GM12878 (cell line): Measurements from ENCODE around the gene RGN.

ENCODE experiments used
- ATF7 ChIP-seq: fragments of 450-650 bp; IDR thresholded peaks from 2 replicates; pipeline ENCODE4 v1.6.1; 2016; ENCODE audit warnings: low read depth, mild to moderate bottlenecking
- EP300 ChIP-seq, 2 experiments: fragments of 150-350 bp in 1 of 2; IDR thresholded peaks; 2 replicates each; pipeline ENCODE4 v1.6.1; 2011 to 2012; ENCODE audit warnings: low read depth in 2 of 2, low read length in 2 of 2, borderline replicate concordance in 1 of 2, improper control_type of control experiment in 1 of 2, inconsistent platforms in 1 of 2; ENCODE audit not compliant: control insufficient read depth in 1 of 2
- ETV6 ChIP-seq, 2 experiments: fragments of 450-650 bp in 1 of 2; IDR thresholded peaks in 1 of 2; conservative IDR thresholded peaks in 1 of 2; 2 replicates each; pipeline ENCODE4 v1.6.1; 2014; ENCODE audit warnings: antibody characterized with exemption in 1 of 2, borderline replicate concordance in 1 of 2, low read depth in 1 of 2, mild to moderate bottlenecking in 1 of 2, moderate library complexity in 1 of 2
- EZH2 ChIP-seq: IDR thresholded peaks from 2 replicates; pipeline ENCODE4 v1.6.1; 2012; ENCODE audit warnings: low read depth, mild to moderate bottlenecking, control low read depth, inconsistent platforms, low read length, borderline replicate concordance; ENCODE audit not compliant: control insufficient read depth
- FOXM1 ChIP-seq: IDR thresholded peaks from 2 replicates; pipeline ENCODE4 v1.6.1; 2012; ENCODE audit warnings: low read depth, mild to moderate bottlenecking, inconsistent platforms, low read length, moderate library complexity
- IRF4 ChIP-seq: IDR thresholded peaks from 2 replicates; pipeline ENCODE4 v1.6.1; 2011; ENCODE audit warnings: low read depth, low read length
- NFIC ChIP-seq: IDR thresholded peaks from 2 replicates; pipeline ENCODE4 v1.6.1; 2012; ENCODE audit warnings: low read depth, mild to moderate bottlenecking, inconsistent platforms, low read length, moderate library complexity
- POLR2A ChIP-seq: IDR thresholded peaks from 2 replicates; pipeline ENCODE4 v1.6.1; 2011; ENCODE audit warnings: low read depth, mild to moderate bottlenecking, low read length
- POLR2AphosphoS5 ChIP-seq: IDR thresholded peaks from 2 replicates; pipeline ENCODE4 v1.6.1; 2011; ENCODE audit warnings: mild to moderate bottlenecking, low read length, inconsistent platforms
- SP1 ChIP-seq: IDR thresholded peaks from one replicate; pipeline ENCODE4 v1.6.1; 2011; ENCODE audit warnings: low read depth, low read length
- TF ChIP-seq, protein P1 (sequence below), 3 experiments: IDR thresholded peaks in 2 of 3; conservative IDR thresholded peaks in 1 of 3; 2 replicates each; pipeline ENCODE4 v1.5.1; 2011; ENCODE audit warnings: low read depth in 3 of 3, low read length in 3 of 3, mild to moderate bottlenecking in 3 of 3, control low read depth in 2 of 3, moderate library complexity in 2 of 3, inconsistent platforms in 1 of 3, mixed read lengths in 1 of 3; ENCODE audit not compliant: control insufficient read depth in 2 of 3, insufficient read depth in 1 of 3; ENCODE audit errors: extremely low read depth in 1 of 3
- TF ChIP-seq, protein P2 (sequence below): IDR thresholded peaks from 2 replicates; pipeline ENCODE4 v1.6.1; 2012; ENCODE audit warnings: low read depth, low read length, improper control_type of control experiment
- TF ChIP-seq, protein P3 (sequence below): fragments of 450-650 bp; IDR thresholded peaks from 2 replicates; pipeline ENCODE4 v1.6.1; 2017; ENCODE audit warnings: borderline replicate concordance

DNA sequence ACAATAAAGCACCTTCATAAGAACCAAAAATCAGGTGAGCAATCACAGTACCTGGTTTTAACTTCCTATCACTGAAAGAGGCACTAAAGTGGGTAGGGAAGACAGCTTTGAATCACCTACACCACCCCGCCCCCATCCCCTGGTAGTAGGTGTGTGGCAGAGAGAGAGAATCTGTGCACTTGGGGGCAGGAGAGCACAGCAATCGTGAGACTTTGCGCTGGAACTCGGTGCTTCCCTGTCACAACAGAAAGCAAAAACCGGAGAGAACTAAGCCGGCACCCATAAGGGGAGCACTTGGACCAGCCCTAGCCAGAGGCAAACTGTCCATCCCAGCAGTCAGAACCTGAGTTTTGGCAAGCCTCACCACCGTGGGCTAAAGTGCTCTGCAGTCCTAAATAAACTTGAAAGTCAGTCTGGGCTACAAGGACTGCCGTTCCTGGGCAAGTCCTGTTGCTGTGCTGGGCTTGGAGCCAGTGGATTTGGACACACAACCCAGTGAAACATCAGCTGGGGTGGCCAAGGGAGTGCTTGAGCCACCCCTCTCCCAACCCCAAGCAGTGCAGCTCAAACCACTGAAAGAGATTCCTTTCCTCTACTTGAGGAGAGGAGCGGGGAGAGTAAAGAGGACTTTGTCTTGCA lies 34.2 kb downstream of the RGN start:
- TF ChIP-seq EZH2 (no peak), POLR2A (no peak), FOXM1 (no peak), POLR2AphosphoS5 (no peak), IRF4 (no peak), NFIC (no peak), ETV6 (conservative IDR thresholded peaks at IDR 0.05 in 1 of 2, IDR thresholded peaks at IDR 0.05 in 1 of 2; ENCODE audit: borderline replicate concordance in 1 of 2, low read depth in 1 of 2) (no peak), EP300 (IDR thresholded peaks at IDR 0.05; ENCODE audit: borderline replicate concordance in 1 of 2, control insufficient read depth in 1 of 2, low read depth in 2 of 2, low read length in 2 of 2) (no peak), ATF7 (no peak), SP1 (no peak)
- TF ChIP-seq, protein P1, sequence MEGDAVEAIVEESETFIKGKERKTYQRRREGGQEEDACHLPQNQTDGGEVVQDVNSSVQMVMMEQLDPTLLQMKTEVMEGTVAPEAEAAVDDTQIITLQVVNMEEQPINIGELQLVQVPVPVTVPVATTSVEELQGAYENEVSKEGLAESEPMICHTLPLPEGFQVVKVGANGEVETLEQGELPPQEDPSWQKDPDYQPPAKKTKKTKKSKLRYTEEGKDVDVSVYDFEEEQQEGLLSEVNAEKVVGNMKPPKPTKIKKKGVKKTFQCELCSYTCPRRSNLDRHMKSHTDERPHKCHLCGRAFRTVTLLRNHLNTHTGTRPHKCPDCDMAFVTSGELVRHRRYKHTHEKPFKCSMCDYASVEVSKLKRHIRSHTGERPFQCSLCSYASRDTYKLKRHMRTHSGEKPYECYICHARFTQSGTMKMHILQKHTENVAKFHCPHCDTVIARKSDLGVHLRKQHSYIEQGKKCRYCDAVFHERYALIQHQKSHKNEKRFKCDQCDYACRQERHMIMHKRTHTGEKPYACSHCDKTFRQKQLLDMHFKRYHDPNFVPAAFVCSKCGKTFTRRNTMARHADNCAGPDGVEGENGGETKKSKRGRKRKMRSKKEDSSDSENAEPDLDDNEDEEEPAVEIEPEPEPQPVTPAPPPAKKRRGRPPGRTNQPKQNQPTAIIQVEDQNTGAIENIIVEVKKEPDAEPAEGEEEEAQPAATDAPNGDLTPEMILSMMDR (IDR thresholded peaks at IDR 0.05 in 2 of 3, conservative IDR thresholded peaks at IDR 0.05 in 1 of 3; ENCODE audit: control insufficient read depth in 2 of 3, extremely low read depth in 1 of 3, insufficient read depth in 1 of 3, low read depth in 3 of 3, low read length in 3 of 3) = no peak
- TF ChIP-seq, protein P2, sequence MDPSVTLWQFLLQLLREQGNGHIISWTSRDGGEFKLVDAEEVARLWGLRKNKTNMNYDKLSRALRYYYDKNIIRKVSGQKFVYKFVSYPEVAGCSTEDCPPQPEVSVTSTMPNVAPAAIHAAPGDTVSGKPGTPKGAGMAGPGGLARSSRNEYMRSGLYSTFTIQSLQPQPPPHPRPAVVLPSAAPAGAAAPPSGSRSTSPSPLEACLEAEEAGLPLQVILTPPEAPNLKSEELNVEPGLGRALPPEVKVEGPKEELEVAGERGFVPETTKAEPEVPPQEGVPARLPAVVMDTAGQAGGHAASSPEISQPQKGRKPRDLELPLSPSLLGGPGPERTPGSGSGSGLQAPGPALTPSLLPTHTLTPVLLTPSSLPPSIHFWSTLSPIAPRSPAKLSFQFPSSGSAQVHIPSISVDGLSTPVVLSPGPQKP = no peak
- TF ChIP-seq, protein P3, sequence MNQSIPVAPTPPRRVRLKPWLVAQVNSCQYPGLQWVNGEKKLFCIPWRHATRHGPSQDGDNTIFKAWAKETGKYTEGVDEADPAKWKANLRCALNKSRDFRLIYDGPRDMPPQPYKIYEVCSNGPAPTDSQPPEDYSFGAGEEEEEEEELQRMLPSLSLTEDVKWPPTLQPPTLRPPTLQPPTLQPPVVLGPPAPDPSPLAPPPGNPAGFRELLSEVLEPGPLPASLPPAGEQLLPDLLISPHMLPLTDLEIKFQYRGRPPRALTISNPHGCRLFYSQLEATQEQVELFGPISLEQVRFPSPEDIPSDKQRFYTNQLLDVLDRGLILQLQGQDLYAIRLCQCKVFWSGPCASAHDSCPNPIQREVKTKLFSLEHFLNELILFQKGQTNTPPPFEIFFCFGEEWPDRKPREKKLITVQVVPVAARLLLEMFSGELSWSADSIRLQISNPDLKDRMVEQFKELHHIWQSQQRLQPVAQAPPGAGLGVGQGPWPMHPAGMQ = no peak
